Right kidney (tissue), 9 donors: Measurements from ENCODE around the gene HJV.
"Not testable (repeated sequence)": the region's sequence is repeated elsewhere in the genome, so short reads cannot be mapped to it uniquely, and the experiment has no call there.

Source experiments
- DNase-seq: peaks from one replicate; pipeline ENCODE4 v3.0.0-alpha.2; 2016
- long read RNA-seq, 8 donors: transcript quantifications; one replicate each; lab custom pipeline, GENCODE V29; 2026

The HJV gene, protein sequence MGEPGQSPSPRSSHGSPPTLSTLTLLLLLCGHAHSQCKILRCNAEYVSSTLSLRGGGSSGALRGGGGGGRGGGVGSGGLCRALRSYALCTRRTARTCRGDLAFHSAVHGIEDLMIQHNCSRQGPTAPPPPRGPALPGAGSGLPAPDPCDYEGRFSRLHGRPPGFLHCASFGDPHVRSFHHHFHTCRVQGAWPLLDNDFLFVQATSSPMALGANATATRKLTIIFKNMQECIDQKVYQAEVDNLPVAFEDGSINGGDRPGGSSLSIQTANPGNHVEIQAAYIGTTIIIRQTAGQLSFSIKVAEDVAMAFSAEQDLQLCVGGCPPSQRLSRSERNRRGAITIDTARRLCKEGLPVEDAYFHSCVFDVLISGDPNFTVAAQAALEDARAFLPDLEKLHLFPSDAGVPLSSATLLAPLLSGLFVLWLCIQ
- long read RNA-seq, donor 1, result 0 reads
- long read RNA-seq, donor 2, result 0 reads
- long read RNA-seq, donor 3, result 0 reads
- long read RNA-seq, donor 4, result 0 reads
- long read RNA-seq, donor 5, result 0 reads
- long read RNA-seq, donor 6, result 0 reads
- long read RNA-seq, donor 7, result 0 reads
- long read RNA-seq, donor 8, result 0 reads

DNA sequence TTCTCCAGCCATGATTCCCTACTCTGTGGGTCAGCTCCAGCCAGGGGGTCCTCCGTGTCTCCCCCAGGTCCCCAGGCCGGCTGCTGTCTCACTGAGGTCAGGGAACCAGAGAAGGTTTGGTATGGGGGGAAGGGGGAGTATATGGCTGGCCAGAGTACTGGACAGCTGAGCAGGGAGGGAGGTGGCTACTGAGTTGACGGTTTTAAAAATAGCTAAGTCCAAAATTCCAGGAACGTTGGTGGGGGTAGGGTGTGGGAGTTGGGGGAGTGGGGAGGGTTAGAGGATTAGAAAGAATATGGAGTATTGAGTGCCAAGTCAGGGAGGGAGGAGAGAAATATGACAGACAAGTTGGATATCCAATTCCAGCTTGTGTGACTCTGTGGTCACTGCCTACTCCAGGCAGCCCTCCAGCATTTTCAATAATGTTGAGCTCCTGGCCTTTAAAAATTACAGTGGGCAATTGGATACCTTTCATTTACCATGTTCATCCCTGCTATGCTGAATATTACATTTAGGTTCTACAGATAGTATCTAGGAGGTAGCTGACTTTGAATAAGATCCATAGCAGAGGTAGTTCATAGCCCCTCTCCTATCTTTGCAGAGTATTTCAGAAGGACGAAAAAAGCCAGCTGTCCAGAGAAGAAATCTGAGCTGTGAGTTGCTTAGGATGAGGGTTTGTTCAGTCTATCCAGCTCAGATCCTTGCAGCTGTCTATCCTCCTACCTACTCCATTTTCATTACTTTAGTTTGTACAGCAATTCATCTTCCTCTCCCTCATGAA lies at the start of gene HJV:
Gene HJV, minus strand, starts transcription at position 114 of the 781 bp plus-strand sequence. CDS start 1,504 bp downstream, outside the sequence.
- DNase-seq, result no peak

DNA sequence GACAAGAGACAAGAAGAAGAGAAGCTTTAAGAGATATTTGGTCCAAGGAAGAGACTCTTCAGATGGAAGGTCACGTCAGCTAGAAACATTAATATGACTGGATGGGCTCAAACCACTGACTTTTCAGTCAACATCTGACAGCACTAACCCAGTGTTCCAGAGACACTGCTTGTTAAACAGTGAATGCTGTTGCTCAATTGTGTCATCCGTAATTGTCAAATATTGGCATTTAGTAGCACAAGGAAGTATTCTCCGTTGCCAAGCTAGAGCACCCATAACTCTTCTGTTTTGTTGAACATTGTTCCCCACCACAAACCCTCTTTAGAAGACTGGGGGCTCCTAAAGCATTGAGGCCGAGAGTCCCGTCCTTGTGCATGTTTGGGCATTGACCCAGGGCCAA lies 37.6 kb upstream of the HJV start:
- DNase-seq, result not testable (repeated sequence)

DNA sequence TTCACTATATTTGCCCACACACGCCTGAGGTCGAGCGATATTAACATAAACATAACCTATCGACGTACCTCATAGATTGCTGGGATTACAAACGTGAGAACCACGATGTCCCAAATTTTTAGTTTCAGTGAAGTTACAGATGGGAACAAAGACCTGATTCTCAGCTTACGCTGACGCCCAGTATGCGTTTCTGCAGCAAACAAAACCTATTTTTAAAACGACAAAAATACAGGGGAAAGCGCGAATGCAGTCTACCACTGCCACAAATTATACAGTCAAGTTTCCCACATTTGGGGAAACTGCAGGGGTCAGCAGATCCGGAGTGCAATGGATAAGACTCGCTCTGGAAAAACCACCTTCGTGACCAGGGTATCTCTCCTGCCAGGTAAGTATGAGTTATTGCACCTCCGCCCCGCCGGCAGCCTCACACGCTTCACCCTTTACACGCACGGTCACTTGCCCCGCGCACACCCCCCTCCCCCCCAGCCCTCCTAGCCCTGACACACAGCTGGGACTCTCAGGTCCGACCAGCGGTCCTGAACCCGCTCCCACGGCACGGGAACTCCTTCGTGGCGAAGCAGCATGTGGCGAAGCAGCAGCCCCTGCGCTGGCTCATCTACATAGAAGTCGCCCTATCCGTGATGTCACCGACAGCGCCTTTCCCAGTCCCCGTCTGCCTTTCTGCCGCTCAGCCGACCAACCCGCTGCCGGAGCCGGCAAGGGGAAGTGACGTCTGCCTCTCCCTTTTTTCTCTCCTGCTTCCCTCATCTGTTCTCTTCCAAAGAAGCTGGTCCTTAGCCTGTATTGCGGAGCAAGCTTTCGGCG lies 30.5 kb upstream of the HJV start:
- DNase-seq, result peak; percentile 75

DNA sequence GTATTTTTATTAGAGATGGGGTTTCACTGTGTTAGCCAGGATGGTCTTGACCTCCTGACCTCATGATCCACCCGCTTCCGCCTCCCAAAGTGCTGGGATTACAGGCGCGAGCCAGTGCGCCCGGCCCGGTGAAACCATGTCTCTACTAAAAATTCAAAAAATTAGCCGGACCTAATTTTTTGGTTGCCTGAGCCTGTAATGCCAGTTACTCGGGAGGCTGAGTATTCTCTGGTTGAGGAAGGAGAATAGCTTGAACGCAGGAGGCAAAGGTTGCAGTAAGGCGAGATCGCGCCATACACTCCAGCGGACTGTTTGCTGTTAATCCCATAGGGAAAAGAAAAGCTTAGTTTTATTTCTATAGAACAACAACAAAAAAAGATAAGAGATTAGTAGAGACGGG lies 29.9 kb upstream of the HJV start:
- no peak for DNase-seq

DNA sequence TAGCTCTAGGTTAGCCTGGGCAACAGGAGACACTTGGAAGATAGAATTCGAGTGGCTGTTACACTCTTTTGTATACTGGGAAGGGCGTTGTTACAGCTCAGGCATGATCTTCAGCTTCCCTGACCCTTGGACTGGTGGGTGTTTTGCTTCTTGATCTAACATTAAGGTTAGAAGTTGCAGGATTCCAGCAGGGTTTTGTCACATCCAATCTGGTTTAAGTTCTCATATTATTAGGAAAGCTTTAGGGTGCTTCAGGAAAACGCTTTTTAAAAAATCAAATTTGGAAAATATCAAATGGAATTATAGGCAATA lies 29.1 kb upstream of the HJV start:
- not testable (repeated sequence) for DNase-seq

DNA sequence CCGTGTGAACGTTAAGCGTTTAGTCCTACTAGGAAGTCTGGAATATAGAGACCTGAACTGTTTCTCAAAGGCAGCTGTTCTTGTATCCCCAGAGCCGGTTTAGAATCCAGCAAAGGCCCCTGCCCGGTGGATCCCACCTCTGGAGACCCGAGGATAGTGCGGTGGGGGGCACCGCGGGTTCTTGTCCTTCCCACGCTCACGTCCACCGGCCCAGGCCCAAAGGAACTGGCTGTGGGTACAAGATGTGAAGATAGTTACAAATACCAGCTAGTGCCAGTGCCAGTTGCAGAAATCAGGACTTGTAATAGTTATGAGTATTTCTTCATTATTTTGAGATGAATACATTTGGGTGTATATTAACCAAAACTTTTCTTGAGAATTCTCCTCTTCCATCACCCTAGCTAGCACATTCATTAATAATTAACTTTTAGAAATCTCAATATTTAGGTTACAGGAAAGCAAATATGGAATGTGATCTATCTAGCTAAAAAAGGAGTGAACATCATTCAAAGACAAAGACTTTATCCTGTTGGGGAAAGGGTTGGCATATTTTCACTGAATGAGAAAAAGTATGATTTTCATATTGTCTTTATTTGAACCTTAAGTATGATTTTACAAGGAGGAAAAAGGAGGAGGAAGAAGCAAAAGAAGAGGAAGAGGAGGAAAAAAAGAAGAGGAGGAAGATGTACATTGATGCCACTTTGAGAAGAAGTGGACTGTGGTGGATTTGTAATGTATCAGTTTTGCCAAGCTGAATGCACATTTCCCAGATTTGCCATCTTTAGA lies 28.5 kb upstream of the HJV start:
- not testable (repeated sequence) for DNase-seq

DNA sequence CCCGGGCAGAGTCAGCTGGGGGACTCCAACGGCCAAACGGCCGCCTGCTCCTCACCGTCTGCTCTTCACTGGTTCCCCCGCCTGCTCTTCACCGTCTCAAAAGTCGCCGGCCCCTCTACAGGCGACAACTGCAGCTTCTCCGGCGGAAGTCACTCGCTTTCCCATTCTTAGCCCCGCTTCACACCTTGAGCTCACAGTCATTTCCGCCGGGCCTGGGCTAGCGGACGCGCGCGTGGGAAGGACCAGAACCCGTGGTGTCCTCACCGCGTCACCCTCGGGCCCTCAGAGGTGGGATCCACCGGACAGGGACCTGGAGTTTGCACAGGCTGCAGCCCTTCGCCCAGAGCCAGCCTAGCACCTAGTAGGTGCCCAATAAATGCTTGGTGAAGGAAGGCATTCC lies 27.9 kb upstream of the HJV start:
- DNase-seq, result no peak

DNA sequence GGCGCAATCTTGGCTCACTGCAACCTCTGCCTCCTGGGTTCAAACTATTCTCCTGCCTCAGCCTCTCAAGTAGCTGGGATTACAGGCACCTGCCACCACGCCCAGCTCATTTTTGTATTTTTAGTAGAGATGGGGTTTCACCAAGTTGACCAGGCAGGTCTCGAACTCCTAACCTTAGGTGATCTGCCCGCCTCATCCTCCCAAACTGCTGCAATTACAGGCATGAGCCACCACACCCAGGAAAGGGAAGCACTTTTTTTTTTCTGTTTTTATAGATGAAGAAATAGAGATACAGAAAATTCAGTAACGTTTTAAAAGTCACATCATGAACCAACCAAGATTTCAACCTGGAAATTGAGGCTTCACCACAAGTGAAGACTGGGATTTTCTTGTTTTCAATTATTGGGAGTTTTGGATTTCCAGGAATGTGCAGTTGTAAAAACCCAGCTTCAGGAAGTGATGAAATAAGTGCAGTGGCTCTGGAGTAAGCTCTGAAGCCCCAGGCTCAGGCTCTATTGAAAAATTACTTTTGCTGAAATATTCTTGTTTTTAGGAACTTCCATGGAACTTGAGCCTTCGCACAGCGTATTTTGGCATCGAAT lies 27.1 kb upstream of the HJV start:
- not testable (repeated sequence) for DNase-seq

DNA sequence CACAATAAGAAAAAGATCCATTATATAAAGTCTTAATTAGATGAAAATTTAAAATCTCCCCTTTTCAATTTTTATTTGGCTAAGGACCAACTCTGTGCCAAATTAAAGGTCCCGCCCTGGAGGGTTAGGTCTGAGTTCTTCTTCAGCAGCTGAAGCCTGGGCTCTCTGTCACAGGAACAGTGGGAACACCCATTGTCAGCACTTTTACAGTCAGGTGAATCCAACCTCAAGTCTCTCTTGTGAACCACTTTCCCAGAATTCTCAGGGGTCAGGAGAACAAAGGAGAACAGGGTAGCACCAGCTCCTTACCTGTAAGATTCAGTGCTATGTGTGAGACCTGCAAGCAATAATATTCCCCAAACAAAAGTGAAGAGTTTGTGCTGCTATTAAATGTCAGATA lies 25.1 kb upstream of the HJV start:
- DNase-seq, result no peak

DNA sequence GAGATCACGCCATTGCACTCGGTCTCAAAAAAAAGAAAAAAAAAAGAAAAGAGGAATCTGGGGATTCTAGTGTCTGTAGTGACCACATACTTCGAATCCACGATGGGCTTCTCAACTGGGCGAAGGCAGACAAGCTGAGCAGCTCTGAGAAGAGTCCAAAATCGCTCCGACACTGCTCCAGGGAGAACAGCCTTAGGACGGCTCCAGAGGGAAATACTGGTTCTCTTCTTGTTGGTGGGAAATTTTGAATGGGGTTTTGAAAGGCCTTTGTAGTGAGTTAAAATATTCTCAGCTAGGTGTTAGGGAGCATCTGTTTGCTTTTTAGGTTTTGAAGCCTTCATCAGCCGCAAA lies 18.3 kb upstream of the HJV start:
- peak; percentile 31 for DNase-seq

DNA sequence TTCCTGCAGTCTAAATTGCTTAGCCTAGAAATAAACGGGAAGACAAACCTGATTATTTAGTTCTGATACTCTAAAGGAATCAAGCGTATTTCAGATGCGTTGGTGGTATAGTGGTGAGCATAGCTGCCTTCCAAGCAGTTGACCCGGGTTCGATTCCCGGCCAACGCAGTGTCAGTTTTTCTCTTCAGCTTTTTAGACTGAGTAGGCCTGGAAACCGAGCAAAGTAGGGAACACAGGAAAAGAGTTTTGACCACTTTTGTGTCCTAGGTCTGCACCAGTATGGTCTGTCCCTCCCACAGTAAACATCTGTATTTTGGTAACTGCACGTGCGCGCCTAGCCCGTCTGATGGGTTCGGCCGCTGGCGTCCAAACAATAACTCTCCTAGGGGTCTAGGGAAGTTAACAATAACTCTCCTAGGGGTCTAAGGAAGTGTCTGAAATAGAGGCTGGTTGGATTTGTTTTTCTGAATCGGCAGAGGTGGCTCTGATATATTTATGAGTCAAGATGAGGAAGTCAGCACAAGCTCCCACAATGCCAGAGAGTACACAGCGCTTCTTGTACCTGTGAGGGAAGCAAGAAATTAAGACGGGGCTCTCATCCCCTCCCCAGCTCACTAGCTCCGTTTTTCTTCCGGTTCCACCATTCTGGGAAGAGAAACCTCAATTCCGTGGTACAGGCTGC lies 15.6 kb upstream of the HJV start:
- peak; percentile 89 for DNase-seq

DNA sequence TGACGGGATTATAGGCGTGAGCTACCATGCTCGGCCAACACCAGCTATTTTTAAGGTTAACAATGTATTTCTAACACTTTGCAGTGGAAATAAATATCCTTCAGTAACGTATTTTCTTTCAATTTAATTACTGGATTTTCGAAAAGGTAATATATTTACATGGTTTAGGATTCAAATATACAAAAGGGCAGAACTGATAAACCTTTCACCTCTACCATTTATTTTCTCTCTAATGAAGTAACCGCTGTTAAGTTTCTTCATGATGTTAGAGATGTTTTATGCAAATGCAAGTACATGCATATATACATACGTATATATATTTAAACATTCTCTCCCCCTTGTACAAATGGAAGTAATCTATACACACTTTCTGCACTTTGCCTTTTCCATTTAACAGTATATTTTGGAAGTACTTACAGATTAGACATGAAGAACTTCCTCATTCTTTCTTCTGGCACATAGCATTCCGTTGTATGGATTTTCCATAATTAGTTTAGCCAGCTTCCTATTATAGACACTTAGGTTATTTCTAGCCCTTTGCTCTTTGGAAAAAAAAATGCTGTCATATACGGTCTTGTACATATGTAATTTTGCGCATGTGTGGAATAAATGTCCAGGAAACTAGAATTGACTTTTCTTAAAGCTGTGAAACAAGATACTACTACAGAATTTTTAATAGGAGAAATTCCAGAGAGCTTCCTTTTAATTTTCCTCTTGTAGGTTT lies 14.9 kb upstream of the HJV start:
- no peak for DNase-seq

DNA sequence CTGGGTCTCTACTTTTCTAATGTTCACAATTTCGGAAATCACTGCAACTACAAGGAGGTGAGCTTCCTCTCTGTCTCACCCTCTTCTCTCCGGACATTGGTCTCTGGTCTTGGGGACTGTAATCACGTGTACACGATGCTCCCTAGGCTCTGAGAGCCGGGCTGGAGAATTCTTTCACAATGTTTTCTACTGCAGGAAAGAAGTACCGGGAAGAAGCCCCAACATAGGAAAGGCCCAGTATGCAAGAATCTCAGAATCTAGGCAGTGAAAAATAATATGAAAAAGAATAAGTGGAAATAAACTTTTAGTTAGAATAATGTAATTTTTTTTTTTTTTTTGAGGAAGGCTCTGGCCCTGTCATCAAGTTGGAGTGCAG lies 13.5 kb upstream of the HJV start:
- no peak for DNase-seq

DNA sequence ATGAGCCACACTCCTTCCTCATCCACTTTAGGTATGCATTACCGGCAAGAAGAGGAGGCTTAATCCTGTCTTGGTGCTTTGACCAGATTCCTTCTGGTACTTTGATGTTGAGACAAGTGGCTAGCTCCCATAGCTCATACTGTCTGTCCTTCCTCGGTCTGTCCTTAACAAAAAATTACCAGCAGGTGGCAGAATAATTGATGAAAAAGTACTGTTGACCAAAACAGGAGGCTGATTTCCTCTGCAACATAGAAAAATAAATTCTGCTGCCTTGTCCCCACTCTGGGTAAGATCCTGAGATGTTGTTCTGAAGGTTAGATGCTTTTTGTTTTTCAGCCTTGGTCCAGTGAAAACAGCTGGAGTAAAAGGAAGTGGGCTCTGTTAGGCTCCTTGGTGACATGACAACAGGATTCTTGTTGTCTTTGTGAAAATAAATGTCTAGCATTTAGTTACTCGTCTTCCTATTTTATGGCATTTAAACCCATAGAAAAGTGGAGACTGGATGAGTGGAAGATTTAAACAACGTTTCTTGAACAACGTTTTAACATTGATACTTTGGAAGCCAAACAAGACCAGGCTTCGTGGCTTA lies 11.2 kb upstream of the HJV start:
- peak; percentile 32 for DNase-seq

DNA sequence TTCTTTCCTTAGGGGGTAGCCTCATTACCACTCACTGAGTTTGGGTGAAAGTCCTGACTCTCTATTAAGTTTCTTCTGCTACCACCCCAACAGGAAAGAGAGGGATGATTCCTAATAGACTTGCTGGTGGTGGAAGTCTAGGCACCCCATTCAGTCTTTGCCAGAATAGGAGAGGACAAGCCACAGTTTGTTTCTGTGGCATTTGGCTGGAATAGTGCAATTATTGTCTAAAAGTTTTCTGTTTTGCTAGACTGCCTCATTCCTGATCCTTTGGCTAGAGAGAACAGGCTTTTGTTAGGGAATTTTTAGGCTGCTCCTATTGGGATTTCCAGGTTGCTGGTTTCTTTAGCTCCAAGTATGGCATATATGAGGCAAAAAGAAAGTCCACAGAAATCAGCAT lies 9.9 kb upstream of the HJV start:
- DNase-seq, result no peak

DNA sequence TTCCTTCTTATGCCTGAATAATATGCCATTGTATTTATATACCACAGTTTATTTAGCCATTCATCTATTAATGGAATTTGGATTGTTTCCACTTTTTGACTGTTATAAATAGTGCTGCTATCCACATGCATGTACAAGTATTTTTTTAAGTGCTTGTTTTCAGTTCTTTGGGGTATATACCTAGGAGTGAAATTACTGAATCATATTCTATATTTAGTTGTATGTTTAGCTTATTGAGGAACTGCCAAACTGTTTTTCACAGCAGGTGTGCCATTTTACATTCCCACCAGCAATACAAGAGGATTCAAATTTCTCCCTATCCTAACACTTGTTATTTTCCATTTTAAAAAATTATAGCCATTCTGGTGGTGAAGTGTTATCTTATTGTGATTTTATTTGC lies 7.6 kb upstream of the HJV start:
- no peak for DNase-seq

DNA sequence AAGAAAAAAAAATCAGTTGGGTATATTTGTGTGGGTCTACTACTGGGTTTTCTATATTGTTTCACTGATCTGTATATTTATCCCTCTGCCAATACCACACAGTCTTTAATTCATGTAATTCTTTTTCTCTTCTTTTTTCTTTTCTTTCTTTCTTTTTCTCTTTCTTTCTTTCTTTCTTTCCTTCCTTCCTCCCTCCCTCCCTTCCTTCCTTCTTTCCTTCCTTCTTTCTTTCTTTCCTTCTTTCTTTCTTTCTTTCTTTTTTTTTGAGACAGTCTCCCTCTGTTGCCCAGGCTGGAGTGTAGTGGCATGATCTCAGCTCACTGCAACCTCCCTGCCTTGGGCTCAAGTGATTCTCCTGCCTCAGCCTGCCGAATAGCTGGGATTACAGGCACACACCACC lies 5.1 kb upstream of the HJV start:
- not testable (repeated sequence) for DNase-seq

DNA sequence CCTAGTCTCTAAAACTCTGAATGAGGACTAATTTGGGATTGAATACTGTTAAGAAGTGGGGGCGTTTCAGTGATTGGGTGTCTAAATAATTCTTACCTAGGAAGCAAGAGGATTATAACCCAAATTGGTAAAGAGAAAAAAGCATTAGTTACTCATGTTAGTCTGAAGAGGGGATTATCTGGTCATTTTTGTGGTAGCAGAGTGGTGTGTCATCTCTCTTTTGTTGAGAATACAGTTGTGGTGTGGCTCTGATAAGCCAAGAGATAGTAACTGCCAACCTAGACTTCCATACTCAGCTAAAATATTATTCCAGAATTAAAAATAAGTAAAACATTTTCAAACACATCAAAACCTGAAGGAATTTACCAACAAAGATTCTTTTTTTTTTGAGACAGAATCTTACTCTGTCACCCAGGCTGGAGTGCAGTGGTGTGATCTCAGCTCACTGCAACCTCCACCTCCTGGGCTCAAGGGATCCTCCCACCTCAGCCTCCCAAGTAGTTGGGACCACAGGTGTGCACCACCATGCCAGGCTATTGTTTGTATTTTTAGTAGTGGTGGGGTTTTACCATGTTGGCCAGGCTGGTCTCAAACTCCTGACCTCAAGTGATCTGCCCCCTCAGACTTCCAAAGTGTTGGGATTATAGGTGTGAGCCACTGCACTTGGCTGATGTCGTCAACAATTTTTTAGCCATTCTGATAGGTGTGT lies 4.4 kb upstream of the HJV start:
- DNase-seq, result not testable (repeated sequence)
